Prostate gland (tissue), 2 donors: ENCODE data around the gene BMERB1. TPM values are rescaled to one million over a fixed set of nuclear protein-coding genes. Genes with fewer than 3 reads are reported as not detected.
"Not testable (repeated sequence)": the region's sequence is repeated elsewhere in the genome, so short reads cannot be mapped to it uniquely, and the experiment has no call there.

Experiments
- DNase-seq: peaks from one replicate; pipeline ENCODE4 v3.0.0-alpha.2; 2019; ENCODE audit warnings: low spot score
- H3K27ac ChIP-seq, 2 donors: fragments of 200-600 bp; sonication (generic); 2 replicates each; pipeline ENCODE4 v1.5.1; 2017 to 2019
- H3K27me3 ChIP-seq: fragments of 200-600 bp; sonication (generic); replicated peaks from 2 replicates; pipeline ENCODE4 v1.5.1; 2019; ENCODE audit not compliant: insufficient read depth
- H3K36me3 ChIP-seq, 2 donors: fragments of 200-600 bp; sonication (generic); 1 replicate in 1 of 2; 2 replicates in 1 of 2; pipeline versions ENCODE4 v1.5.1 to v1.8.1; 2017 to 2019
- H3K4me1 ChIP-seq: fragments of 200-600 bp; sonication (generic); replicated peaks from 2 replicates; pipeline ENCODE4 v1.5.1; 2019
- H3K4me3 ChIP-seq, 2 donors: fragments of 200-600 bp; sonication (generic); 2 replicates each; pipeline ENCODE4 v1.5.1; 2017 to 2019
- H3K9me3 ChIP-seq: fragments of 200-600 bp; sonication (generic); 2 replicates; pipeline ENCODE4 v1.5.1; 2017
- POLR2A ChIP-seq: fragments of 450-650 bp; IDR thresholded peaks from one replicate; pipeline ENCODE4 v1.6.1; 2016; ENCODE audit warnings: antibody characterized with exemption, mild to moderate bottlenecking
- POLR2AphosphoS5 ChIP-seq: sonication (generic); formaldehyde crosslinking; IDR thresholded peaks from one replicate; pipeline ENCODE4 v1.6.1; 2017; ENCODE audit warnings: antibody characterized with exemption
- WGBS: methylation state at CpG from one replicate; pipeline ENCODE4 v1.1.5; 2018; 5-methylcytosine and 5-hydroxymethylcytosine counted together
- intact Hi-C: fragments of 100-400 bp; cut with DNase I; formaldehyde crosslinking; loops from one replicate; pipeline ENCODE4 v1.14.2; 2022
- total RNA-seq, 2 donors: library from RNA; depleted of rRNA; stranded (reverse); fragments of >200 nt; gene quantifications; one replicate each; pipeline ENCODE4 v1.1.0, GENCODE V29; 2016
- TF ChIP-seq, protein P1 (sequence below), 4 experiments: fragments of 200-600 bp in 2 of 4; fragments of 450-650 bp in 2 of 4; sonication (generic) in 2 of 4; IDR thresholded peaks; 1 replicate in 3 of 4; 2 replicates in 1 of 4; pipeline ENCODE4 v1.5.1; 2016 to 2019; ENCODE audit warnings: antibody characterized with exemption in 4 of 4, mild to moderate bottlenecking in 2 of 4, moderate library complexity in 2 of 4

Gene BMERB1
- total RNA-seq, 2 donors from 2014 or later: 49.1 to 51.1 TPM

DNA sequence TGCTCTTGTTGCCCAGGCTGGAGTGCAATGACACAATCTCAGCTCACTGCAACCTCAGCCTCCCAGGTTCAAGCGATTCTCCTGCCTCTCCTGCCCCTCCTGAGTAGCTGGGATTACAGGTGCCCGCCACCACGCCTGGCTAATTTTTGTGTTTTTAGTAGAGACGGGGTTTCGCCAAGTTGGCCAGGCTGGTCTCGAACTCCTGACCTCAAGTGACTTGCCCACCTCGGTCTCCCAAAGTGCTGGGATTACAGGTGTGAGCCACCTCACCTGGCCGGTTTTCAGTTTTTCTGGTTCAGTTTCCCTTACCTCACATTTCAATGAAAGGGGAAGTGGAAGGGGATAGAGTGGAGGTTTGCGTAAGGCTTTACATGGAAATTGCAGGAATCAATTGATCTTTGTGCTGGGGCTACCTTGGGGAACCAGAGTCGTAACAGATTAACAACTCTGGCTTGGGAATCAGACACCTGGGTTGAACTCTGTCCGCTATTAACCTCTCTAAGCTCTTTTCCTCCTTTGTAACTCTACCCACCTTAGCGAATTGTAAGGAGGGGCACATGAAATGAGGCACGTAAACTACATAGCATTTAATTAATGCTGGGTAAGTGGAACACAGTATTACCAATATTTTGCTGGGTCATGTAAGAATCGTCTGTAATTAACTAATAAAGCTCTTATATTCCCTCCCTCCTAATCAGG, 35.6 kb upstream of the BMERB1 start:
- DNase-seq: no peak
- H3K27ac ChIP-seq: no peak overlapping the region
- no peaks in the 10 kb centered on the region for H3K9me3 ChIP-seq
- TF ChIP-seq, protein P1, sequence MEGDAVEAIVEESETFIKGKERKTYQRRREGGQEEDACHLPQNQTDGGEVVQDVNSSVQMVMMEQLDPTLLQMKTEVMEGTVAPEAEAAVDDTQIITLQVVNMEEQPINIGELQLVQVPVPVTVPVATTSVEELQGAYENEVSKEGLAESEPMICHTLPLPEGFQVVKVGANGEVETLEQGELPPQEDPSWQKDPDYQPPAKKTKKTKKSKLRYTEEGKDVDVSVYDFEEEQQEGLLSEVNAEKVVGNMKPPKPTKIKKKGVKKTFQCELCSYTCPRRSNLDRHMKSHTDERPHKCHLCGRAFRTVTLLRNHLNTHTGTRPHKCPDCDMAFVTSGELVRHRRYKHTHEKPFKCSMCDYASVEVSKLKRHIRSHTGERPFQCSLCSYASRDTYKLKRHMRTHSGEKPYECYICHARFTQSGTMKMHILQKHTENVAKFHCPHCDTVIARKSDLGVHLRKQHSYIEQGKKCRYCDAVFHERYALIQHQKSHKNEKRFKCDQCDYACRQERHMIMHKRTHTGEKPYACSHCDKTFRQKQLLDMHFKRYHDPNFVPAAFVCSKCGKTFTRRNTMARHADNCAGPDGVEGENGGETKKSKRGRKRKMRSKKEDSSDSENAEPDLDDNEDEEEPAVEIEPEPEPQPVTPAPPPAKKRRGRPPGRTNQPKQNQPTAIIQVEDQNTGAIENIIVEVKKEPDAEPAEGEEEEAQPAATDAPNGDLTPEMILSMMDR (IDR thresholded peaks at IDR 0.05): no peak
- TF ChIP-seq POLR2A (no peak), POLR2AphosphoS5 (no peak)
- no peaks in the 10 kb centered on the region for H3K4me1 ChIP-seq
- no peaks in the 10 kb centered on the region for H3K36me3 ChIP-seq
- H3K4me3 ChIP-seq: no peak overlapping the region
- no peaks in the 10 kb centered on the region for H3K27me3 ChIP-seq
- intact Hi-C loops: no loop called here
- WGBS: 75% methylated on average over 14 of the region's 14 CpGs

DNA sequence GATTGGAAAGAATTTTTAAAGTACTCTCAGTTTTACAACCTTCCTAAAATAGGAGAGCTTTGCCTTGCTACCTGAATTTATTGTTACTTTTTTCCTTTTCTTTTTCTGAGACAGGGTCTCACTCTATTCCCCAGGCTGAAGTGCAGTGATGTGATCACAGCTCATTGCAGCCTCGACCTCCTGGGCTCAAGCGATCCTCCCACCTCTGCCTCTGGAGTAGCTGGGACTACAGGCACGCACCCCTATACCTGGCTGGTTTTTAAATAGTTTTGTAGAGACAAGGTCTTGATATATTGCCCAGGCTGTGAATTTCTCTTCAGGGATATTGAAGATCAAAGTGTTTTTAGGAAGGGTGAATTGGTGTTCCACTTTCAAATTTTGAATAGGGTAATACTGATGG, 35.1 kb upstream of the BMERB1 start:
- no peaks in the 10 kb centered on the region for H3K4me1 ChIP-seq
- no peaks in the 10 kb centered on the region for H3K27me3 ChIP-seq
- no peak for DNase-seq
- H3K4me3 ChIP-seq: no peak overlapping the region
- 85% methylated on average over 3 of the region's 3 CpGs for WGBS
- no peak overlapping the region for H3K27ac ChIP-seq
- no peaks in the 10 kb centered on the region for H3K9me3 ChIP-seq
- H3K36me3 ChIP-seq: no peaks in the 10 kb centered on the region
- TF ChIP-seq, protein P1 (IDR thresholded peaks at IDR 0.05): no peak
- TF ChIP-seq POLR2AphosphoS5 (no peak), POLR2A (no peak)
- intact Hi-C loops: no loop called here

DNA sequence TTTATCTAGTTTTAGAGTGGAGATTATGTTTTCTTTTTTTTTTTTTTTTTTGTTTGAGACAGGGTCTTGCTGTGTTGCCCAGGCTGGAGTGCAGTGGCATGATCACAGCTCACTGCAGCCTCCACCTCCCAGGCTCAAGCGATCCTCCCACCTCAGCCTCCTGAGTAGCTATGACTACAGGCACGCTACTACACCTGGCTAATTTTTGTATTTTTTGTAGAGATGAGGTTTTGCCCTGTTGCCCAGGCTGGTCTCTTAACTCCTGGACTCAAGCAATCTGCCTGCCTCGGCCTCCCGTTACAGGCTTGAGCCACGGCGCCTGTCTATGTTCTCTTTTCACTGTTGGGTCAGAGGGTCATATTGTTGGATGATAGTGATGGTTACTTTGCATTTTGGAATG, 34.1 kb upstream of the BMERB1 start:
- H3K27me3 ChIP-seq, H3K36me3 ChIP-seq, H3K9me3 ChIP-seq, intact Hi-C loops, H3K4me1 ChIP-seq, H3K27ac ChIP-seq, DNase-seq, H3K4me3 ChIP-seq: not testable (repeated sequence)
- 97% methylated on average over 6 of the region's 6 CpGs for WGBS

DNA sequence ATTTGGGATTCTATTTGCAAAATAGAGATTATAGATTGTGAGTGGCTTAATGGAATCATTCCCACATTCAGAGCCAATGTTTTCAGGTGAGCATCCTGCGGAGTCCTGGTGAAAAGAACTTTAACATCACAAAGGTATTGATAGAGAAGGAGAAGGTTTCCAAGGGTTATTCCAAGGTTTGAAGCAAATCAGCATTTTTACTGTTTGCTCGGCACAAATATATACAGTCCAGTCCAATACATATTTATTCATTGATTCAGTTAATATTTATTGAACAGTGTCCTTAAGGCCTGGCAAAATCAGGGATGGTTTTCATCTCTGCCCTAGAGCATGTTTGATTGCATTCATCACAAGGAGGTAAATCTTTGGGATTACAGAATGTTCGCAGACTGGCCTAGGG, 32.4 kb upstream of the BMERB1 start:
- DNase-seq: no peak
- H3K9me3 ChIP-seq: no peaks in the 10 kb centered on the region
- no peak overlapping the region for H3K4me3 ChIP-seq
- intact Hi-C loops: no loop called here
- H3K27ac ChIP-seq: no peak overlapping the region
- H3K27me3 ChIP-seq: no peaks in the 10 kb centered on the region
- WGBS: 96% methylated on average over 3 of the region's 3 CpGs
- no peaks in the 10 kb centered on the region for H3K36me3 ChIP-seq
- TF ChIP-seq, protein P1 (IDR thresholded peaks at IDR 0.05): no peak
- TF ChIP-seq POLR2A: no peak
- H3K4me1 ChIP-seq: no peaks in the 10 kb centered on the region

DNA sequence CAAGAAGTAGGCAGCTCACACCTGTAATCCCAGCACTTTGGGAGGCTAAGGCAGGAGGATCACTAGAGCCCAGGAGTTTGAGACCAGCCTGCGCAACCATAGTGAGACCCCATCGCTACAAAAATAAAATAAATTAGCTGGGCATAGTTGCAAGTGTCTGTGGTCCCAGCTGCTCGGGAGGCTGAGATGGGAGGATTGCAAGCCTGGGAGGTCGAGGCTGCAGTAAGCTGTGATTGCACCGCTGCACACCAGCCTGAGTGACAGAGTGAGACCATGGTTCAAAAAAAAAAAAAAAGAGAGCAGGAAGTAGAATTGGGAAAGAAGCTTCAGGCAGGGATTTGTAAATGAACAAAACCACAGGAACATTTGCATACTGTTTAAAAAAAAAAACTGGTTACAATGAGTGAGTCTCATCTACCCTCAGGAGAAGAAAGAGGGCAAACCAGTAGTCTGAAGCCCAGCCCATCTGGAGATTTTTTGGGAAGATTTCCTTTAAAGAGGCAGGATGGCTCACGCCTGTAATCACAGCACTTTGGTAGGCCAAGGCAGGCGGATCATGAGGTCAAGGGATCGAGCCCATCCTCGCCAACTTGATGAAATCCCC, 30.9 kb upstream of the BMERB1 start:
- Histone ChIP-seq H3K27me3 (no peaks in the 10 kb centered on the region), H3K9me3 (no peaks in the 10 kb centered on the region), H3K27ac (peak overlapping the region in 1 of 2 donors; percentile 63), H3K4me3 (no peak overlapping the region), H3K4me1 (no peaks in the 10 kb centered on the region), H3K36me3 (no peaks in the 10 kb centered on the region)
- intact Hi-C loops: no loop called here
- 92% methylated on average over 9 of the region's 9 CpGs for WGBS
- TF ChIP-seq POLR2AphosphoS5 (no peak), POLR2A (no peak)
- TF ChIP-seq, protein P1 (IDR thresholded peaks at IDR 0.05): no peak
- DNase-seq: no peak

DNA sequence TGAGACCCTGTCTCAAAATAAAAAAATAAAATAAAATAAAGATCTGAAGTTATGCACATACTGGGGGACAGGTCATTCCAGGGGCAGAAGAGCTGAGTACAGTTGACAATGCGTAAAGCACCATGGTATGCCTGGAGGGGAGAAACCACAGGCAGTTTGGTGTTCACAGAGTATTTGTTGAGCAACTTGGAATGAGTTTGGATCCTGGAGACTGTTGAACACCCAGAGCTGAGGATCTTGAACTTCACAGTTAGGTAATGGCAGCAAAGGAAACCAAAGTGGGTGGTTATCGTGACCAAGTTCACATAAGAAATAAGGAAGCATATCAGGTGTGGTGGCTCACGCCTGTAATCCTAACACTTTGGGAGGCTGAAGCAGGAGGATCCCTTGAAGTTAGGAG, 30.3 kb upstream of the BMERB1 start:
- H3K4me1 ChIP-seq, H3K36me3 ChIP-seq, H3K4me3 ChIP-seq, H3K27me3 ChIP-seq, intact Hi-C loops, H3K9me3 ChIP-seq, DNase-seq: not testable (repeated sequence)
- WGBS: 92% methylated on average over 3 of the region's 3 CpGs
- H3K27ac ChIP-seq: peak overlapping the region; percentile 47 to 63
